ENCODE data around the gene GBP7.

The GBP7 gene

DNA sequence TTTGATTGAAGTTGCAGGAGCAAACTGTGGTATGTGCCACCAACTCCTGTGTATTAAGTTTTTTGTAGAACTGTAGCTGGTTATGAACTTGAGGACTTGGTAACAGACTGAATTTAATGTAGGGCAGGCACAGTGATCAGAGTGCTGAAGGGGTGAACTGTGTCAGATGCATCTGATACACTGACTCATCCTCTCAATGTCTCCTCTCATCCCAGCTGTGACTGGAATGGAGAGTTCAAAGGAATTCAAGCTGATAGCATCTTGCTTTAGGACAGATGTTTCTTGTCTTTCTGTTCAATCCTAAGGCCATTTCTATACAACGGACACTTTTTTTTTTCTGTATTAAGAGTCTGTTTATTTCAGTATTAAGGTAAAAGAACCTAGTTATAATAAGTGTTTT is 85.8 kb downstream of the GBP7 start:
- no peak for TF ChIP-seq ESRRG (CRISPR knock-in tag; IDR thresholded peaks at IDR 0.05)
- TF ChIP-seq ZC3H10 (CRISPR knock-in tag; IDR thresholded peaks at IDR 0.05): no peak
- TF ChIP-seq, protein P1, sequence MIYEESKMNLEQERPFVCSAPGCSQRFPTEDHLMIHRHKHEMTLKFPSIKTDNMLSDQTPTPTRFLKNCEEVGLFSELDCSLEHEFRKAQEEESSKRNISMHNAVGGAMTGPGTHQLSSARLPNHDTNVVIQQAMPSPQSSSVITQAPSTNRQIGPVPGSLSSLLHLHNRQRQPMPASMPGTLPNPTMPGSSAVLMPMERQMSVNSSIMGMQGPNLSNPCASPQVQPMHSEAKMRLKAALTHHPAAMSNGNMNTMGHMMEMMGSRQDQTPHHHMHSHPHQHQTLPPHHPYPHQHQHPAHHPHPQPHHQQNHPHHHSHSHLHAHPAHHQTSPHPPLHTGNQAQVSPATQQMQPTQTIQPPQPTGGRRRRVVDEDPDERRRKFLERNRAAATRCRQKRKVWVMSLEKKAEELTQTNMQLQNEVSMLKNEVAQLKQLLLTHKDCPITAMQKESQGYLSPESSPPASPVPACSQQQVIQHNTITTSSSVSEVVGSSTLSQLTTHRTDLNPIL (CRISPR knock-in tag; IDR thresholded peaks at IDR 0.05; ENCODE audit: low read depth): no peak
- TF ChIP-seq SNAI2 (CRISPR knock-in tag; IDR thresholded peaks at IDR 0.05): no peak
- no peak for TF ChIP-seq PPARA (CRISPR knock-in tag; IDR thresholded peaks at IDR 0.05; ENCODE audit: borderline replicate concordance)
- no peak for TF ChIP-seq BACH2 (CRISPR knock-in tag; IDR thresholded peaks at IDR 0.05; ENCODE audit: borderline replicate concordance)
- no peak for TF ChIP-seq GLIS3 (CRISPR knock-in tag; IDR thresholded peaks at IDR 0.05)
- no peak for TF ChIP-seq ZFP30 (CRISPR knock-in tag; IDR thresholded peaks at IDR 0.05)
- no peak for TF ChIP-seq TCF4 (CRISPR knock-in tag; IDR thresholded peaks at IDR 0.05; ENCODE audit: borderline replicate concordance)
- no peak for TF ChIP-seq CSDC2 (CRISPR knock-in tag; IDR thresholded peaks at IDR 0.05)
- no peak for TF ChIP-seq ZNF70 (CRISPR knock-in tag; IDR thresholded peaks at IDR 0.05)
- ATAC-seq: peak; percentile 40; the same call in 1 of the 3 replicates

DNA sequence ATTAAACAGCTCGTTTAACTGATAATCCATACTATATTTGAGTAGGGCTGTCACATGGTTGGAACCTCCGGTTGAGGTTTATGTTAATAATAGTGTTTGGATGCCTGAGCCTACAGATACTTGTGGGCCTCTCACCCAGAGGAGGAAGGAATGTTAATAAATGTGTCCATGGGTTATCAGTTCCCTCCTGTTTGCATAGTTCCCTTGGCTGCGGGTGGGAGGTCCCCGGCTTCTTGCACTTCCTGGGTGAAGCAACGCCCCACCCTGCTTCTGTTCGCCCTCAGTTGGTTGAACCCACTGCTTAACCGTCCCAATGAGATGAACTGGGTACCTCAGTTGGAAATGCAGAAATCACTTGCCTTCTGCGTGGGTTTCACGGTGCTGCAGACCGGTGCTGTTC is 87.2 kb downstream of the GBP7 start:
- ATAC-seq: no peak
- no peak for TF ChIP-seq RARB (CRISPR knock-in tag; IDR thresholded peaks at IDR 0.05)
- no peak for TF ChIP-seq BACH2 (CRISPR knock-in tag; IDR thresholded peaks at IDR 0.05; ENCODE audit: borderline replicate concordance)
- no peak for TF ChIP-seq ESRRG (CRISPR knock-in tag; IDR thresholded peaks at IDR 0.05)
- TF ChIP-seq, protein P2, sequence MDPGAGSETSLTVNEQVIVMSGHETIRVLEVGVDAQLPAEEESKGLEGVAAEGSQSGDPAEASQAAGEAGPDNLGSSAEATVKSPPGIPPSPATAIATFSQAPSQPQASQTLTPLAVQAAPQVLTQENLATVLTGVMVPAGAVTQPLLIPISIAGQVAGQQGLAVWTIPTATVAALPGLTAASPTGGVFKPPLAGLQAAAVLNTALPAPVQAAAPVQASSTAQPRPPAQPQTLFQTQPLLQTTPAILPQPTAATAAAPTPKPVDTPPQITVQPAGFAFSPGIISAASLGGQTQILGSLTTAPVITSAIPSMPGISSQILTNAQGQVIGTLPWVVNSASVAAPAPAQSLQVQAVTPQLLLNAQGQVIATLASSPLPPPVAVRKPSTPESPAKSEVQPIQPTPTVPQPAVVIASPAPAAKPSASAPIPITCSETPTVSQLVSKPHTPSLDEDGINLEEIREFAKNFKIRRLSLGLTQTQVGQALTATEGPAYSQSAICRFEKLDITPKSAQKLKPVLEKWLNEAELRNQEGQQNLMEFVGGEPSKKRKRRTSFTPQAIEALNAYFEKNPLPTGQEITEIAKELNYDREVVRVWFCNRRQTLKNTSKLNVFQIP (CRISPR knock-in tag; IDR thresholded peaks at IDR 0.05; ENCODE audit: borderline replicate concordance, low read depth): no peak
- TF ChIP-seq ZFP3 (CRISPR knock-in tag; IDR thresholded peaks at IDR 0.05): no peak
- TF ChIP-seq GLIS3 (CRISPR knock-in tag; IDR thresholded peaks at IDR 0.05): no peak
- no peak for TF ChIP-seq ZNF8 (CRISPR knock-in tag; IDR thresholded peaks at IDR 0.05)
- TF ChIP-seq ARNTL (CRISPR knock-in tag; IDR thresholded peaks at IDR 0.05; ENCODE audit: borderline replicate concordance, low read depth): no peak
- TF ChIP-seq TOX (CRISPR knock-in tag; IDR thresholded peaks at IDR 0.05; ENCODE audit: borderline replicate concordance): no peak
- no peak for TF ChIP-seq SNAI2 (CRISPR knock-in tag; IDR thresholded peaks at IDR 0.05)
- no peak for TF ChIP-seq ZNF70 (CRISPR knock-in tag; IDR thresholded peaks at IDR 0.05)
- no peak for TF ChIP-seq OSR1 (CRISPR knock-in tag; IDR thresholded peaks at IDR 0.05)
- no peak for TF ChIP-seq CSDC2 (CRISPR knock-in tag; IDR thresholded peaks at IDR 0.05)
- TF ChIP-seq, protein P1 (CRISPR knock-in tag; IDR thresholded peaks at IDR 0.05; ENCODE audit: low read depth): no peak
- no peak for TF ChIP-seq ZFP30 (CRISPR knock-in tag; IDR thresholded peaks at IDR 0.05)
- TF ChIP-seq ZC3H10 (CRISPR knock-in tag; IDR thresholded peaks at IDR 0.05): no peak
- TF ChIP-seq, protein P3, sequence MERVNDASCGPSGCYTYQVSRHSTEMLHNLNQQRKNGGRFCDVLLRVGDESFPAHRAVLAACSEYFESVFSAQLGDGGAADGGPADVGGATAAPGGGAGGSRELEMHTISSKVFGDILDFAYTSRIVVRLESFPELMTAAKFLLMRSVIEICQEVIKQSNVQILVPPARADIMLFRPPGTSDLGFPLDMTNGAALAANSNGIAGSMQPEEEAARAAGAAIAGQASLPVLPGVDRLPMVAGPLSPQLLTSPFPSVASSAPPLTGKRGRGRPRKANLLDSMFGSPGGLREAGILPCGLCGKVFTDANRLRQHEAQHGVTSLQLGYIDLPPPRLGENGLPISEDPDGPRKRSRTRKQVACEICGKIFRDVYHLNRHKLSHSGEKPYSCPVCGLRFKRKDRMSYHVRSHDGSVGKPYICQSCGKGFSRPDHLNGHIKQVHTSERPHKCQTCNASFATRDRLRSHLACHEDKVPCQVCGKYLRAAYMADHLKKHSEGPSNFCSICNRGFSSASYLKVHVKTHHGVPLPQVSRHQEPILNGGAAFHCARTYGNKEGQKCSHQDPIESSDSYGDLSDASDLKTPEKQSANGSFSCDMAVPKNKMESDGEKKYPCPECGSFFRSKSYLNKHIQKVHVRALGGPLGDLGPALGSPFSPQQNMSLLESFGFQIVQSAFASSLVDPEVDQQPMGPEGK (CRISPR knock-in tag; IDR thresholded peaks at IDR 0.05; ENCODE audit: borderline replicate concordance): no peak
- TF ChIP-seq, protein P4, sequence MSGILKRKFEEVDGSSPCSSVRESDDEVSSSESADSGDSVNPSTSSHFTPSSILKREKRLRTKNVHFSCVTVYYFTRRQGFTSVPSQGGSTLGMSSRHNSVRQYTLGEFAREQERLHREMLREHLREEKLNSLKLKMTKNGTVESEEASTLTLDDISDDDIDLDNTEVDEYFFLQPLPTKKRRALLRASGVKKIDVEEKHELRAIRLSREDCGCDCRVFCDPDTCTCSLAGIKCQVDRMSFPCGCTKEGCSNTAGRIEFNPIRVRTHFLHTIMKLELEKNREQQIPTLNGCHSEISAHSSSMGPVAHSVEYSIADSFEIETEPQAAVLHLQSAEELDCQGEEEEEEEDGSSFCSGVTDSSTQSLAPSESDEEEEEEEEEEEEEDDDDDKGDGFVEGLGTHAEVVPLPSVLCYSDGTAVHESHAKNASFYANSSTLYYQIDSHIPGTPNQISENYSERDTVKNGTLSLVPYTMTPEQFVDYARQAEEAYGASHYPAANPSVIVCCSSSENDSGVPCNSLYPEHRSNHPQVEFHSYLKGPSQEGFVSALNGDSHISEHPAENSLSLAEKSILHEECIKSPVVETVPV (CRISPR knock-in tag; IDR thresholded peaks at IDR 0.05): no peak
- no peak for TF ChIP-seq ISL1 (CRISPR knock-in tag; IDR thresholded peaks at IDR 0.05)
- TF ChIP-seq, protein P5, sequence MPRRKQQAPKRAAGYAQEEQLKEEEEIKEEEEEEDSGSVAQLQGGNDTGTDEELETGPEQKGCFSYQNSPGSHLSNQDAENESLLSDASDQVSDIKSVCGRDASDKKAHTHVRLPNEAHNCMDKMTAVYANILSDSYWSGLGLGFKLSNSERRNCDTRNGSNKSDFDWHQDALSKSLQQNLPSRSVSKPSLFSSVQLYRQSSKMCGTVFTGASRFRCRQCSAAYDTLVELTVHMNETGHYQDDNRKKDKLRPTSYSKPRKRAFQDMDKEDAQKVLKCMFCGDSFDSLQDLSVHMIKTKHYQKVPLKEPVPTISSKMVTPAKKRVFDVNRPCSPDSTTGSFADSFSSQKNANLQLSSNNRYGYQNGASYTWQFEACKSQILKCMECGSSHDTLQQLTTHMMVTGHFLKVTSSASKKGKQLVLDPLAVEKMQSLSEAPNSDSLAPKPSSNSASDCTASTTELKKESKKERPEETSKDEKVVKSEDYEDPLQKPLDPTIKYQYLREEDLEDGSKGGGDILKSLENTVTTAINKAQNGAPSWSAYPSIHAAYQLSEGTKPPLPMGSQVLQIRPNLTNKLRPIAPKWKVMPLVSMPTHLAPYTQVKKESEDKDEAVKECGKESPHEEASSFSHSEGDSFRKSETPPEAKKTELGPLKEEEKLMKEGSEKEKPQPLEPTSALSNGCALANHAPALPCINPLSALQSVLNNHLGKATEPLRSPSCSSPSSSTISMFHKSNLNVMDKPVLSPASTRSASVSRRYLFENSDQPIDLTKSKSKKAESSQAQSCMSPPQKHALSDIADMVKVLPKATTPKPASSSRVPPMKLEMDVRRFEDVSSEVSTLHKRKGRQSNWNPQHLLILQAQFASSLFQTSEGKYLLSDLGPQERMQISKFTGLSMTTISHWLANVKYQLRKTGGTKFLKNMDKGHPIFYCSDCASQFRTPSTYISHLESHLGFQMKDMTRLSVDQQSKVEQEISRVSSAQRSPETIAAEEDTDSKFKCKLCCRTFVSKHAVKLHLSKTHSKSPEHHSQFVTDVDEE (CRISPR knock-in tag; IDR thresholded peaks at IDR 0.05): no peak

Data from SK-N-SH treated with all-trans-retinoic acid at 6 μM for 48 hours (cell line).